HG03521 (cell line): Measurements from ENCODE around the gene PRRC2B.
"Not testable (repeated sequence)": the region's sequence is repeated elsewhere in the genome, so short reads cannot be mapped to it uniquely, and the experiment has no call there.

Experiments
- ATAC-seq: cut with Tn5 transposase; IDR thresholded peaks from one replicate; pipeline ENCODE4 v1.9.1; 2021; ENCODE audit warnings: mild to moderate bottlenecking, moderate library complexity; ENCODE audit not compliant: unreplicated experiment

PRRC2B gene

GRCh38 chr9:131393622-131394463 is at the start of gene PRRC2B:
Gene PRRC2B, plus strand, starts transcription at chr9:131394086. Its CDS starts 36,059 bp downstream, at chr9:131430145.
- ATAC-seq: peak; percentile 46

DNA sequence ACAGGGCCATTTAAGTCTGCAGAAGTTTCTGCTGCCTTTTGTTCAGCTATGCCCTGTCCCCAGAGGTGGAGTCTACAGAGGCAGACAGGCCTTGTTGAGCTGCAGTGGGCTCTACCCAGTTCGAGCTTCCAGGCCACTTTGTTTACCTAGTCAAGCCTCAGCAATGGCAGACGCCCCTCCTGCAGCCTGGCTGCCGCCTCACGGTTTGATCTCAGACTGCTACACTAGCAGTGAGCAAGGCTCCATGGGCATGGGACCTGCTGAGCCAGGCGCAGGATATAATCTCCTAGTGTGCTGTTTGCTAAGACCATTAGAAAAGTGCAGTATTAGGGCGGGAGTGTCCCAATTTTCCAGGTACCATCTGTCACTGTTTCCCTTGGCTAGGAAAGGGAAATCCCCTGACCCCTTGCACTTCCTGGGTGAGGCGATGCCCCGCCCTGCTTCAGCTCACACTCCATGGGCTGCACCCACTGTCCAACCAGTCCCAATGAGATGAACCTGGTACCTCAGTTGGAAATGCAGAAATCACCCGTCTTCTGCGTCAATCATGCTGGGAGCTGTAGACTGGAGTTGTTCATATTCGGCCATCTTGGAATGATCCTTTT is 48.9 kb upstream of the PRRC2B start:
- not testable (repeated sequence) for ATAC-seq

DNA sequence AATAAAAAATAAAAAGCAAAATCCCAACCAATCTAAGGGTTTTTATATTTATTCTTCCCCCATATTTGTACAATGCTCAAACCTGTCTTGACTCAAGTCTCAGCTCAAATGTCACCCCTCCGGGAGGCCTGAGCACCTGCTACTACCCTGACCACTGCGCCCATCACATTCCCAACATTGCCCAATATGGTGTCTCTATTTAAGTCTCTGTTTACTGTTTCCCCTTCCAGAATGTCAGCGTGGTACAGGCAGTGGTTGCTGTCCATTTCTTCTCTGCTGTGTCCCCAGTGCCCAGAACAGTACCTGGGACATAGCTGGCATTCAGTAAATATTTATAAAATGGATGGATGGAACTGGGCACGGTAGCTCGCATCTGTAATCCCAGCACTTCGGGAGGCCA is 47.3 kb upstream of the PRRC2B start:
- no peak for ATAC-seq

DNA sequence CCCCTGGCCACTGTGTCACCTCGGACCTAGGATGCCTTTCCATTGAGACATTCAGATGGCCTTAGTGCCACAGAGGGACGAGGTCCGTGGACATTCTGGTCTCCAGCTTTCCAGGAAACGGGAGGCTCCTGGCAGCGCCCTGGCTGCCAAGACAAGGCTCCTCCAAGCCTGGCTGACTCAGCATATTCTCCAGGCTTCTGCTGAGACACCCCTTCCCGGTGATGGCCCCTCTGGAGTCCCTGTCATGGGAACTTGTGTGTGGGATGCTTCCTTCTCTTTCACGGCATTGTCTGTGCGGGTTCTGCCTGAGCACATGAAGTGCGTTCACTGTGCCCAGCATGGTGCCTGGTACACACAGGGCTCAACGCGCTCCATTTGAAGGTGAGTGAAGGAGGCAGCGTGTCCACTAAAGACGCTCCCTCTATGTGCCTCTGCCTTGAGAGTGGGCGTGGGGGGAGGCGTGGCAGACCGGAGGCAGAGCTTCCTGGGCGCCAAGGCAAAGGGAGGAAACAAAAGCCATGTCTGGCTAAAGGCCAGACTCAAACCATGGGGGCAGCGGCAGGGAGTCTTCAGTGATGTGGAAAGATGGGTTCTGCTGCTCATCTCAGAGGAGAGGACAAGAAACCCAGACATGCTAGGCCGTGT is 46.4 kb upstream of the PRRC2B start:
- no peak for ATAC-seq

- no peak for ATAC-seq
Measured at GRCh38 chr9:131348631-131349521, 45.0 kb upstream of the PRRC2B start.

DNA sequence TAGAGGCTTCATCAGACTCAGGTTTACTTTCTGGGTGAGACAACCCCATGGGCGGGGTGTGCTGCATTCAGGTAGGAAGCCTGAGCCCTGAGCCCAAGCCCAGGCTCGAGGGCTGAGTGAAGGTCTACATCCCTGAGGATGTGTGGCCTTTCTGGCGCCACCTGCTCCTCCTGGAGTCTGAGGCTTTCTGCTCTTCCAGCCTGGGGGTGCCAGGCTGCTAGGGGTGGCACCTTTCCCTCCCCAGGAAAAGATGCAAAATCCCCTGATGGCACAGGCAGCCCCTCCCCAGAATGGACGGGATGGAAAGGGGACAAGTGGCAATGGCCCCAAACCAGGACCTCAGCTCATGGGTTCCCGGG is 44.4 kb upstream of the PRRC2B start:
- ATAC-seq: no peak

DNA sequence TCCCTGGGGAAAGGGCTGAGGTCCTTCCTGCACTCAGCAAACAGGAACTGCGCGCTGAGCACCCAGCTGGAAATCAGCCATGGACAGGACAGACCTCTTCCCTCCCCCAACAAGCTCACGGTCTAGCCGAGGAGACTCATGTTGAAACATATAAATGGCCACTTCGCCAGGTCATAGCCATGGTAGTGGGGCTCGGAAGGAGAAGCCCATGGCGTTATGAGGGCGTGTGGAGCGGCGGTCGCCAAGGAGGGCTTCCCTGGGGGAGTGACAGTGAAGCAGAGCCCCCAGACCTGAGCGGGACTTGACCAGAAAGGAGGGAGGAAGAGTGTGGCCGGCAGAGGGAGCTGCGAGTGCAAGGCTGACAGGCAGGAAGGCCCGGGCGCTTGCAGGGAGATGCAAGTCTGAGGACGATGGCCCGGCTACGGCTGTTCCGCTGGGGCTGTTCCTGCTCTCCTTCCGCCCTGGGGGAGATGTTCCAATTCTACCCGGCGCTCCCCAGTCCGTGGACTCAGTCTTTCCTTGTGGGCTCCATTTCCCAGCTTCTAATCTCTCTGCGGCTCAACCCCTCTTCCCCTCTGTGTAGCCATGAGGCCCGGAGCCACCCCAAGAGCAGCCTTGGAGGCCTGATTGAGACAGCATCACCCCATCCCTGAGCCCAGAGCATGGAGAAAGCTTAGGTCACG is 43.9 kb upstream of the PRRC2B start:
- ATAC-seq: no peak

GRCh38 chr9:131356479-131356878 is 37.4 kb upstream of the PRRC2B start:
- ATAC-seq: not testable (repeated sequence)

GRCh38 chr9:131358556-131358955 is 35.3 kb upstream of the PRRC2B start:
- ATAC-seq: no peak

- no peak for ATAC-seq
Measured at GRCh38 chr9:131361202-131361833, 32.6 kb upstream of the PRRC2B start.

DNA sequence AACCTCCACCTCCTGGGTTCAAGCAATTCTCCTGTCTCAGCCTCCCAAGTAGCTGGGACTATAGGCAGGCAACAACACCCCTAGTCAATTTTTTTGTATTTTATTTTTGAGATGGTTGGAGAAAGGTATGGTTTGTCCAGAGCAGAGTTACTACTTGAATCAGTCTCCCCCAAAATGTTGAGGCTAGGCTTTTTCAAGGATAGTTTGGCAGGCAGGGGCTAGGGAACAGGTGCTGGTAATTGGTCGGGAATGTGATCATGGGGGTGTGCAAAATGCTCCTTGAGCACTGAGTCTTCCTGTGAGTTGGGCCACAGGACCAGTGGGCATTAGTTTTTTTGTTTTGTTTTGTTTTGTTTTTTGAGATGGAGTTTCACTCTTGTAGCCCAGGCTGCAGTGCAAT is 28.3 kb upstream of the PRRC2B start:
- ATAC-seq: no peak

- no peak for ATAC-seq
Measured at GRCh38 chr9:131366761-131367401, 27.0 kb upstream of the PRRC2B start.

DNA sequence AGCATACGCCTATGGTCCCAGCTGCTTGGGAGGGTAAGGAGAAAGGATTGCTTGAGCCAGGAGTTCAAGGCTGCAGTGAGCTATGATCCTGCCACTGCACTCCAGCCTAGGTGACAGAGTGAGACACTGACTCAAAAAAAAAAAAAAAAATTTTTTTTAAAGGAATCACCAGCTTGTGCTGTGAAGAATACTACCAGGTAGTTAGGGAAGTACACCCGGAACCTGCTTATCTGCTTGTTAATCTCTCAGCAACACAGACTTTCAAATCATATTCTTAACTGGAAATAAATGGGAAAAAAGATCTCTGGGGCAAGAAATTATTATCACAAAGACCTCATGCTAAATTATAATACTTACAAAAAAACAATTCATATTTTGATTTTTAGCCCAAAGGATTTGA is 26.4 kb upstream of the PRRC2B start:
- no peak for ATAC-seq

GRCh38 chr9:131370638-131371037 is 23.2 kb upstream of the PRRC2B start:
- no peak for ATAC-seq

DNA sequence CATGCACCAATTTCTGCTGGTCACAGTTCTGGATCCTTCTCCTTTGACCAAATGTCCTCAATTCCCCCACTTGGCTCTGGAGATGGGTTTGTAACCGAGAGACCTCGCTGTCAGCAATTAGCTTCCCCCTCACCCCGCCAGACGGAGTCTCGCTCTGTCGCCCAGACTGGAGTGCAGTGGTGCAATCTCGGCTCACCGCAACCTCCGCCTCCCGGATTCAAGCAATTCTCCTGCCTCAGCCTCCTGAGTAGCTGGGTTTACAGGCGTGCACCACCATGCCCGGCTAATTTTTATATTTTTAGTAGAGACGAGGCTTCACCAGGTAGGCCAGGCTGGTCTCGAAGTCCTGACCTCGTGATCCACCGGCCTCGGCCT is 21.3 kb upstream of the PRRC2B start:
- not testable (repeated sequence) for ATAC-seq

DNA sequence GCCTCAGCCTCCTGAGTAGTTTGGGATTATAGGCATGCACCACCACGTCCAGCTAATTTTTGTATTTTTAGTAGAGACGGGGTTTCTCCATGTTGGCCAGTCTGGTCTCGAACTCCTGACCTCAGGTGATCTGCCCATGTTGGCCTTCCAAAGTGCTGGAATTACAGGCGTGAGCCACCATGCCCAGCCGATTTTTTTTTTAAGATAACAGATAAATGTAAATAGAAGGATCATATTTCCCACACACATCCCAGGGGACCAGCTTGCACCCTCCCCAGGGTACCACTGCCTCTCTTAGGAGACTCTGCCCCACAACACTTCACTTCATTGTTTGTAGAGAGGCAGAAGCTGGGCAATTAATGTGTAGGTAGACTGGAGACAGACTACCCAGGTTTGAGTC is 19.2 kb upstream of the PRRC2B start:
- not testable (repeated sequence) for ATAC-seq

DNA sequence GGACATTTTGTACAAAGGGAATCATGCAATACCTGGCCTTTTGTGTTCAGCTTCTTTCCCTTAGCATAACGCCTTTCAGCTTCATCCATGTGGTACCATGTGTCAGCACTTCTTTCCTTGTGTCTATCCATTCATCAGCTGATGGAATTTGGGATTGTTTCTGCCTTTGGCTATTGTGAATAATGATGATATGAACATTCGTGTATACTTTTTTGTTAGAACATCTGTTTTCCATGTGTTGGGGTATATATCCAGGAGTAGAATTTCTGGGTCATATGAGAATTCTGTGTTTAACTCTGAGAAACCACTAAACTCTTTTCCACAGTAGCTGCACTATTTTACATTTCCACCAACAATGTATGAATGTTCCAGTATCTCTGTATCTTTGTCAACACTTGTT is 14.8 kb upstream of the PRRC2B start:
- ATAC-seq: no peak

DNA sequence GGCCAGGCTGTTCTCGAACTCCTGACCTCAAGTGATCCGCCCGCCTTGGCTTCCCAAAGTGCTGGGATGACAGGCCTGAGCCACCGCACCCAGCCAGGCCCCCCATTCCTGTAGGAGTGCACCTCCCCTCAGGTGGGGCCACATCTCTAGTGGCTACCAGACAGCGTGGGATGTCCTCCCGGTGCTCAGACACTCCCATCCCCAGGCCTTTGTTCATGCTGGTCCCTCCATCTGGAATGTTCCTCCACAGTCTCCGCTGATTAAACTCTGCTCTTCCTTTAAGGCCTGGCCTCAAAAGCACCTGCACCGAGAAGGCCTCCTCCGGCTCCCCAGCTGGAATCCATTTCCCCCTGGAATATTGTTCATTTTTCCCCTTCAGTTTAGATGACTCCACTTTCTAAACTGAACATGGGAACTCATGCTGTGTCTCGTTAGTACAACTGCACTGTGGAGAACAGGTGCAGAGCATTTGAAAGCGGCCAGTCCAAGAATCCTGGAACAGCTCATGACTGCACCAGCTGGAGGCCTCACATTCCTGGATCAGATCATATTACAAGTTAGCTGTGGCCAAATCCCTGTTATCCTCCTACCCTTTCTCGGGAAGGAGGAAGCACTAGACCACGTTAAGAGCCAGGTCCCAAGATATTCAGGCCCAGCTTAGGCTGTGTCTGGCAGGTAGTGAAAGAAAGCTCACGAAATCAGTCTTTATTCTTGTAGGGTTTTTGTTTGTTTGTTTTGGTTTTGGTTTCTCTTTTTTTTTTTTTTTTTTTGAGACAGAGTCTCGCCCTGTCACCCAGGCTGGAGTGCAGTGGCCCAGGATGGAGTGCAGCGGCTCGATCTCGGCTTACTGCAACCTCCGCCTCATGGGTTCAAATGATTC is 10.8 kb upstream of the PRRC2B start:
- ATAC-seq: no peak

DNA sequence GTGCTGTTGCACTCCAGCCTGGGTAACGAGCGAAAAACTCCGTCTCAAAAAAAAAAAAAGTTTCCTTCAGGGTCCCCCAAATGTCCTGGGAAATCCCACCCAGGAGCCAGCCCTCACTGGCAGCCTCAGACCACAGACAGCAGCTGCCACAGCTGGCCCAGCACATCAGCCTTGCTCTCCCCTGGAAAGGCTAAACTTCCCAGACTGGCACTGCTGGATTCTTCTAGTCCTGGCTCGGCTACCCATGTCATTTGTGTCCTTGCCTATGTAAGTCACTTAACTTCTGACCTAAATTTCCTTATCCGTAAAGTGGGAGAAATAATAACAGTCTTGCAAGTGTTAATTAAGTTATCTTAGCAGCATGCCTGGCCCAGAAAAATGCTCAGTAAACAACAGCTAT is 8.6 kb upstream of the PRRC2B start:
- ATAC-seq: no peak
